DMS114 treated with DMSO at 0.1 percent for 48 hours (cell line): Measurements from ENCODE around the gene PPP1R13B.

Source experiments
- DNase-seq: peaks from one replicate; lab custom pipeline; 2025; ENCODE audit not compliant: unreplicated experiment; lab: John Stamatoyannopoulos, UW

The PPP1R13B gene

DNA sequence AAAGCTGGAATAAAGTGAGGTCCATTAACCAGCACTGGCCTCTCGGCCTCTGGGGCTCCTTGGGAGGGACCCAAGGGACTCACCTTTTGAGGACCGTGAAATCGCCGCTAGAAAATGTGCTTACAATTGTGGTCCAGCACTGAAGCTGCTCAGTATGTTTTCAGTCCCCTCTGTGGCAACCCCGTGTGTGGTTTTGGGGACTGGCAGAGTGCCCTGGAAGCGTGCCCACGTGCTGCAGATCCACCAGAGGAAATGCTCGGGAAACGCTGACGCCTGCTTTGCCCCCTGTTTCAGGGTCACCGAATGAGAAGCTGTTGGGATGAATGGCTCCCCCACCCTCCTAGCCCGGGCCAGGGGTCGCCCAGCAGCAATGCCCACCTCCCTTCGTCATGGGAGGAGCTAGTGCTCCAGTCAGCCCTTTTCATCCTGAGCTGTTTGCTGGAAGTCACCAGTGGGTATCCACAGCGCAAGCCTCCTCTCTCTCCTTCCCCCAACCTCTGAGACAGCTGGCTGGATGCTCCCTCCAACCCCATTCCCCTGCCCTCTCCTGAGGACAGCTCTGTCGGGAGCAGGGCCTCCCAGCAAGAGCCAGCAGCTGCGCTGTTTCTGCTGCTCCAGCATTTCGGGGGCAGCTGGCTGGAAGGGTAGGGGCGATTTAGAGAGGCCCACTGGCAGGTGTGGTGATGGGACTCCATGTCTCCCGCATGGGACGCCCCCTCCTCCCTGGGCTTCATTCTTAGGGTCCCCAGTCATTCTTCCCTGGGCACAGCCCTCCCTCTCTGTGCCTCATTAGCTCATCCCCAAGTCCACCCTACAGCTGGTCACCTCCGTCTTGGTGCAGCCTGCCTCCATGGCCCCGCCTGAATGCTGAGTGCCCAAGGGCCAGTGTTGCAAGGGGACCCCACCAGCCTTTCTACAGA, 33.2 kb upstream of the PPP1R13B start:
- DNase-seq = no peak

DNA sequence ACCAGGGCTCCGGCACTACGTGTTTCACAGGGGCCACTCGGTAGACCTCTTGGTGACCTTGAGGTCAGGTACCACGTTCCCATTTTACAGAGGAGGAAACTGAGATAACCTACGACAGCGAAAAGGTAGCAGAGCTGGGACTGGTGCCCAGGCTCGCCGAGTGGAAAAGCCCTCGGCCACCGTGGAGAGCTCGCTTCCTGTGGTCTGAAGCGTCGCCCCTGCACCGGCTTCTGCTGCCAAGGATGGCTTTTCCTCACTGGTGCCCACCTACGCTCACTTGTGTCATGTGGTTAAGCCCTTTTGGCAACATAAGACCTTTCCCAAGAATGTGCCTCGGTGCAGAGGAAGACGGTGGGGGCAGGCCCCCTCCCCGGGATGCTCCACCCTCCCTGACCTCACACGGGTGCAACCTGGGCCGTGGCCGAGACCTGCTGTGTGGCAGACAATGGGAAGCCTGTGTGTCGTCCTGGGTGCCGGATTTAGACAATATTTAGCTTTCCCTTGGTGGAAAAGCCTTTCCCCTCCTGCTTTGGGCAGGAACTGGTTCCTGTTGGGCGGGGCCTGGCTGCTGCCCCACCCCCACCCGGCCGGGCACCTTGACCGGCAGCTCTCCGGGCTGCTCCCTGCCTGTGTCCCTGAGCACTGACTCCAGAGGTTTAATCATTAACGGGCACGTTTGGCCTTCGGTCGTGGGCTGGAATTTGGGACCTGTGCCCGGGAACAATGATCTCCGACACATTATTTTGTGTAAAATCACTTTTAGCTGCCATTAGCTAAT, 32.4 kb upstream of the PPP1R13B start:
- no peak for DNase-seq

DNA sequence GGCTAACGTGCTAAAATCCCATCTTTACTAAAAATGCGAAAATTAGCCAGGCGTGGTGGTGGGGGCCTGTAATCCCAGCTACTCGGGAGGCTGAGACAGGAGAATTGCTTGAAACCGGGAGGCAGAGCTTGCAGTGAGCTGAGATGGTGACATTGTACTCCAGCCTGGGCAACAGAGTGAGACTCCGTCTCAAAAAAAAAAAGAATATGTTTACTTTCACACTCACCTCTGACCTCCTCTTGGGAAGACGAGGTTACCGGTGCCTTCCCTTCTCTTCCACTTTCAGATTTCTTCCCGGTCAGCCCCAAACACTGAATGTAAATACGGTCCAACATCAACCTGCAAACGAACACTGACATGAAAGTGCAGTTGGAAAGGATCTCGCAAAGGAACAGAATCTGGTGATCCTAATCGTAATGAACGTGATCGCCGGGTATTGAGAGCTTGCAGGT, 31.8 kb upstream of the PPP1R13B start:
- DNase-seq = no peak

GRCh38 chr14:103878180-103878579, 30.8 kb upstream of the PPP1R13B start:
- no peak for DNase-seq

- no peak for DNase-seq
These were observed 27.6 kb upstream of the PPP1R13B start for GRCh38 chr14:103875010-103875409.

DNA sequence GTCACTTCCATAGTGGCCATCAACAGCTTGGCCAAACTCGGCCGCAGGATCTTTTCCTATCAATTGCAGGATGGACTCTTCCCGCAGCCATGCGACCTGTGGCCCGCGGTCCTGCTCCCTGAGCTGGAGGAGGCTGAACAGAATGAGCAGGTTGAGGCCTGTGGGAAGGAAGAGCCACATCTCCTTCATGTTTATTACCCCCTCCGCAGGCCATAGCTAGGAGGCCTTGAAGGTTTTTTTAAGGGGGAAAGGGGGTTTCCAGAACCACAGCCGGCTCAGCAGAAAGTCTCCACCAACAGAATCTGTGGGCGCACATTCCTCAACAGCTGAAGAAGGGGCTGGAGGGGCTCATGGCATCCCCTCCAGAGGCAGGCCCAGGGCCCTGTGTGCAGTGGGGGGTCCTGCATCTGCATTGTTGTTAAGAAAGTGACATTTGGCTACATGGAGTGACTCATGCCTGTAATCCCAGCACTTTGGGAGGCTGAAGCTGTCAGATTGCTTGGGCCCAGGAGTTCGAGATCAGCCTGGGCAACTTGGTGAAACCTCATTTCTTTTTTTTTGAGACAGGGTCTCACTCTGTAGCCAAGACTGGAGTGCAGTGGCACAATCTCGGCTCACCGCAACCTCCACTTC, 25.2 kb upstream of the PPP1R13B start:
- no peak for DNase-seq

DNA sequence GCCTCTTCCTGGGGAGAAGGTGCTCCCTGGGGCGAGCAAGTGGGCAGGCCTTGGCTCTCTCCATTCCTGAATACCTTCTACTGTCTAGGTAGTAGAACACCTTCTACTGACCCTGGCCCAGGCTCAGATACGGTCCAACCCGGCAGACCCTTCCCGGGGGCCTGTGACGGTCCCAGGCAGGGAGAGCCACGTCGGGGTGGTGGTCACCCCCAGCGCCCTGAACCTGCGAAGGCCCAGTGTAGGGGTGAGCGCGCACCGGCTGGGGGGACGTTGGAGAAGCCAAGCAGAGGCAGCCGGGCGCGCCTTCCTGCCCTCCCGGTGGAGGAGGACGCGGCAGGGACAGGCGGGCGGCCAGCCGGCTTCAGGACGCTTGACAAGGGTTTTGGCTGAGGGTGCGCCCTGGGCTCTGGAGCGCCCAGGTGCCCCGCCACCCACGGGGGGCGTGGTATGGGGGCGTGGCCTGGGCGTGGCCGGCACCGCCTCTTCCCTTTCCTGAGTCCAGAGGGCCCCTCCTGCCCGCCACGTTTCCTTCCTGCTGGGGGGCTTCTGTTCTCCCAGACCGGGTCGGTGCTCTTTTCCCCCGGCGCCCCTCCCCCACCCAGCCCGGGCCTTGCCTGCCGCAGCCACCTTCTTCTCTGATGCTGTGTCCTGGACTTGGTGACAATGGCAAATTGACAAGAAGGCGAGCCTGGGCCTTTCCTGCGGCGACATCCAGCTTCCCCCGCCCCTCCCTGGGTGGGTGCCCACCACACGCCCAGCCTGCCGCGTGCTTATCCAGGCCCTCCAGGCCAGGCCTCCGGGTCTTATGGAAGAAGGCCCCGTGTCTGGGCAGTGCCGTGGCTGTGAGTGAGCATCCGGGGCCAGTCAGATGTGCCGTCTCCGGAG, 24.5 kb upstream of the PPP1R13B start:
- no peak for DNase-seq

- no peak for DNase-seq
These were observed 23.7 kb upstream of the PPP1R13B start for GRCh38 chr14:103870891-103871595.

GRCh38 chr14:103870144-103870876, 22.9 kb upstream of the PPP1R13B start:
- DNase-seq = no peak

DNA sequence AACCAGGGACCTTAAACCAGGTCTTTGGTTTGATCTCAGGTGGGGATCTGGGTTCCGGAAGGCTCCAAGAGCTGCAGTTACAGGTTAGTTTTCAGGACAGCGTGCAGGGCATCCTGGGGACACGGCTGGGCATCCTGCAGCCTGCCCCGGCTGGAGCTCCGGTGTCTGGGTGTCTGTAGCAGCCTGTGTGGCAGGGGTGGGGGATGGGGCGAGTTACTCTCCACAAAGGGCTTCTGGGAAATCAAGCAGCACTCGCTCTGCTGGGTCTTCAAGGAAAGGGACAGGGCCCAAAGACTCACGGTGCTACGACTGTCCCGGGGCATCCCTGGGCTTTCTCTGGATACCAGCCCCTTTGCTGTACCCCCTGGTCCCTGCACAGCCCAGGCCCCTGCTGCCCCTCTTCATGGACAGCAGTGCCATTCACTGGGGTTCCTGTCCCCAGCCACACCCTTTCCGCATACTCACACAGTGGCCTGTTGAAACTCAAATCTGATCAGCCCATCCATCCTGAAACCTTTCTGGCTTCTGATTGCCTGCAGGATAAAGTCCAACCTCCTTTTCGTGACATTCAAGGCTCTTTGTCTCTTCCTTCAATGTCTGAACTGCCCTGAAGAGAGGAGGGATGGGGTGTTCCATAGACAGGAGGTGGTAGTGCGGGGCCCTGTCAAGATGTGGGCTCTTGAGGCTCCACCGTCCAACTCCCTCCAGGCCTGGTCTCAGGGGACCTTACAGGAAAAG, 22.2 kb upstream of the PPP1R13B start:
- DNase-seq = no peak

GRCh38 chr14:103868242-103868897, 21.0 kb upstream of the PPP1R13B start:
- DNase-seq = no peak

- DNase-seq = no peak
These were observed 20.2 kb upstream of the PPP1R13B start for GRCh38 chr14:103867523-103867953.

GRCh38 chr14:103867020-103867419, 19.6 kb upstream of the PPP1R13B start:
- no peak for DNase-seq

DNA sequence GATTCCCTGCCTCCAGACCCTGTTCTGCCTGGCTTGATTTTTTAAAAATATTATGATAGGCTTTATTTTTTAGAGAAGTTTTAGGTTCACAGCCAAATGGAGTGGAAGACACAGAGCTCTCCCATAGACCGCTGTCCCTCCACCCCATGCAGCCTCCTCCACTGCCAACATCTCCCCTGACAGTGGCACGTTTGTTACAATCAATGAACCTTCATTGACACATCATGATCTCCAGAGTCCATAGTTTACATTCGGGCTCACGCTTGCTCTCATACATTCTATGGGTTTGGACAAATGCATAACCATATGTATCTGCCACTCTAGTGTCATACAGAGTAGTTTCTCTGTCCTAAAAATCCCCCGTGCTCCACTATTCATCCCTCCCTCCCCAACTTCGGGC, 15.9 kb upstream of the PPP1R13B start:
- DNase-seq = no peak

GRCh38 chr14:103862393-103862782, 15.0 kb upstream of the PPP1R13B start:
- DNase-seq = no peak

- DNase-seq = no peak
These were observed 14.3 kb upstream of the PPP1R13B start for GRCh38 chr14:103861413-103862392.
